Activated CD4-positive, alpha-beta T cell treated with anti-CD3 and anti-CD28 coated beads, Interleukin-2, amount 10 ng/mL, durations not matched to agents 24 days and 14 days (primary cell): Measurements from ENCODE around the gene IRF3. TPM values are rescaled to one million over a fixed set of nuclear protein-coding genes. Genes with fewer than 3 reads are reported as not detected.

Experiments used
- DNase-seq: peaks from one replicate; pipeline ENCODE4 v3.0.0; 2022
- H3K27ac Mint-ChIP-seq: one replicate; pipeline ENCODE4 v1.8.0; 2022; ENCODE audit warnings: mild to moderate bottlenecking, mixed read lengths
- H3K27me3 Mint-ChIP-seq: one replicate; pipeline ENCODE4 v1.8.0; 2022; ENCODE audit warnings: mixed read lengths
- H3K36me3 Mint-ChIP-seq: one replicate; pipeline ENCODE4 v1.8.0; 2022; ENCODE audit warnings: low read depth, mild to moderate bottlenecking, mixed read lengths
- H3K4me1 Mint-ChIP-seq: one replicate; pipeline ENCODE4 v1.8.0; 2021; ENCODE audit warnings: mixed read lengths
- H3K4me3 Mint-ChIP-seq: one replicate; pipeline ENCODE4 v1.8.0; 2022; ENCODE audit warnings: mild to moderate bottlenecking, moderate library complexity, mixed read lengths
- H3K9me3 Mint-ChIP-seq: one replicate; pipeline ENCODE4 v1.8.0; 2021; ENCODE audit warnings: mixed read lengths
- intact Hi-C: fragments of 100-400 bp; cut with micrococcal nuclease; formaldehyde crosslinking; loops from one replicate; pipeline ENCODE4 v1.15.1; 2023
- total RNA-seq: library from RNA; stranded (reverse); gene quantifications from 2 replicates; pipeline ENCODE4 v1.2.3, GENCODE V29; 2022

IRF3 gene
- total RNA-seq, 1 donor from 2014 or later, result 151 TPM

- Mint-ChIP-seq H3K4me3 (no peak overlapping the region), H3K27me3 (no peaks in the 10 kb centered on the region), H3K27ac (no peak overlapping the region), H3K36me3 (peaks cover 55% of the 10 kb centered on the region), H3K9me3 (no peaks in the 10 kb centered on the region), H3K4me1 (peaks cover 5% of the 10 kb centered on the region)
- intact Hi-C loops, result no loop called here
- no peak for DNase-seq
These were observed 9.8 kb downstream of the IRF3 start for GRCh38 chr19:49655570-49656455.

GRCh38 chr19:49654581-49654980, 11.1 kb downstream of the IRF3 start:
- Mint-ChIP-seq H3K36me3 (peaks cover 47% of the 10 kb centered on the region), H3K27ac (no peak overlapping the region), H3K27me3 (no peaks in the 10 kb centered on the region), H3K9me3 (no peaks in the 10 kb centered on the region), H3K4me3 (no peak overlapping the region), H3K4me1 (peaks cover 1% of the 10 kb centered on the region)
- no peak for DNase-seq
- intact Hi-C loops, result no loop called here

- intact Hi-C loops, result no loop called here
- Mint-ChIP-seq H3K4me3 (no peak overlapping the region), H3K36me3 (peaks cover 45% of the 10 kb centered on the region), H3K27me3 (no peaks in the 10 kb centered on the region), H3K27ac (no peak overlapping the region), H3K4me1 (peaks cover 1% of the 10 kb centered on the region), H3K9me3 (no peaks in the 10 kb centered on the region)
- DNase-seq, result no peak
These were observed 12.2 kb downstream of the IRF3 start for GRCh38 chr19:49653466-49653806.

- no peak overlapping the region for H3K4me3 Mint-ChIP-seq
- H3K4me1 Mint-ChIP-seq, result peaks cover 1% of the 10 kb centered on the region
- DNase-seq, result no peak
- H3K27ac Mint-ChIP-seq, result no peak overlapping the region
- no peaks in the 10 kb centered on the region for H3K27me3 Mint-ChIP-seq
- H3K9me3 Mint-ChIP-seq, result no peaks in the 10 kb centered on the region
- intact Hi-C loops, result no loop called here
- H3K36me3 Mint-ChIP-seq, result peaks cover 46% of the 10 kb centered on the region
These were observed 12.8 kb downstream of the IRF3 start for GRCh38 chr19:49652551-49653465.

GRCh38 chr19:49651820-49652550, 13.7 kb downstream of the IRF3 start:
- Mint-ChIP-seq H3K4me3 (no peak overlapping the region), H3K27me3 (no peaks in the 10 kb centered on the region), H3K4me1 (no peaks in the 10 kb centered on the region), H3K36me3 (peaks cover 44% of the 10 kb centered on the region), H3K27ac (no peak overlapping the region), H3K9me3 (no peaks in the 10 kb centered on the region)
- intact Hi-C loops, result no loop called here
- no peak for DNase-seq

- no peaks in the 10 kb centered on the region for H3K27me3 Mint-ChIP-seq
- no peak for DNase-seq
- intact Hi-C loops, result no loop called here
- peaks cover 44% of the 10 kb centered on the region for H3K36me3 Mint-ChIP-seq
- no peak overlapping the region for H3K4me3 Mint-ChIP-seq
- H3K9me3 Mint-ChIP-seq, result no peaks in the 10 kb centered on the region
- H3K4me1 Mint-ChIP-seq, result no peaks in the 10 kb centered on the region
- H3K27ac Mint-ChIP-seq, result no peak overlapping the region
These were observed 14.4 kb downstream of the IRF3 start for GRCh38 chr19:49651029-49651819.

- Mint-ChIP-seq H3K4me1 (peaks cover 23% of the 10 kb centered on the region), H3K27ac (no peak overlapping the region), H3K36me3 (peaks cover 29% of the 10 kb centered on the region), H3K4me3 (no peak overlapping the region), H3K27me3 (no peaks in the 10 kb centered on the region), H3K9me3 (no peaks in the 10 kb centered on the region)
- no peak for DNase-seq
- intact Hi-C loops, result no loop called here
These were observed 19.1 kb downstream of the IRF3 start for GRCh38 chr19:49646586-49646985.

GRCh38 chr19:49645995-49646394, 19.7 kb downstream of the IRF3 start:
- no peaks in the 10 kb centered on the region for H3K27me3 Mint-ChIP-seq
- H3K36me3 Mint-ChIP-seq, result peaks cover 29% of the 10 kb centered on the region
- intact Hi-C loops, result no loop called here
- no peak for DNase-seq
- H3K9me3 Mint-ChIP-seq, result no peaks in the 10 kb centered on the region
- H3K4me1 Mint-ChIP-seq, result peaks cover 25% of the 10 kb centered on the region
- H3K4me3 Mint-ChIP-seq, result no peak overlapping the region
- H3K27ac Mint-ChIP-seq, result no peak overlapping the region

- Mint-ChIP-seq H3K27ac (no peak overlapping the region), H3K36me3 (peaks cover 27% of the 10 kb centered on the region), H3K9me3 (no peaks in the 10 kb centered on the region), H3K4me3 (no peak overlapping the region), H3K27me3 (no peaks in the 10 kb centered on the region), H3K4me1 (peaks cover 29% of the 10 kb centered on the region)
- no peak for DNase-seq
- intact Hi-C loops, result no loop called here
These were observed 20.1 kb downstream of the IRF3 start for GRCh38 chr19:49645592-49645991.

- Mint-ChIP-seq H3K4me1 (peaks cover 44% of the 10 kb centered on the region), H3K27ac (peak overlapping the region; percentile 87), H3K4me3 (peak overlapping the region; percentile 97), H3K36me3 (peaks cover 19% of the 10 kb centered on the region), H3K9me3 (no peaks in the 10 kb centered on the region), H3K27me3 (no peaks in the 10 kb centered on the region)
- DNase-seq, result peak; percentile 68
- intact Hi-C loops, result loop anchor here (2.0 to 5.0 kb wide), 2 partner anchors 191 to 207 kb away; partner anchors contain the start of genes ALDH16A1, PIH1D1 and PTOV1
These were observed 22.2 kb downstream of the IRF3 start for GRCh38 chr19:49643466-49643865.

GRCh38 chr19:49642492-49643035, 23.1 kb downstream of the IRF3 start:
- Mint-ChIP-seq H3K9me3 (no peaks in the 10 kb centered on the region), H3K27me3 (no peaks in the 10 kb centered on the region), H3K27ac (peak overlapping the region; percentile 92), H3K4me3 (peak overlapping the region; percentile 97), H3K4me1 (peaks cover 51% of the 10 kb centered on the region), H3K36me3 (peaks cover 16% of the 10 kb centered on the region)
- intact Hi-C loops, result loop anchor here (1.0 to 5.0 kb wide), 3 partner anchors 23 to 208 kb away; partner anchors contain the start of genes ALDH16A1, BCL2L12, IRF3 and PIH1D1
- no peak for DNase-seq

- intact Hi-C loops, result loop anchor here (1.0 to 5.0 kb wide), 6 partner anchors 23 to 235 kb away; partner anchors contain the start of genes AKT1S1, ALDH16A1, AP2A1 and BCL2L12
- H3K27me3 Mint-ChIP-seq, result no peaks in the 10 kb centered on the region
- peaks cover 13% of the 10 kb centered on the region for H3K36me3 Mint-ChIP-seq
- H3K4me3 Mint-ChIP-seq, result peak within 1 kb of the TSS; percentile 97
- peak within 1 kb of the TSS; percentile 100 for H3K27ac Mint-ChIP-seq
- peak; percentile 100 for DNase-seq
- no peaks in the 10 kb centered on the region for H3K9me3 Mint-ChIP-seq
- peaks cover 52% of the 10 kb centered on the region for H3K4me1 Mint-ChIP-seq
These were observed 23.8 kb downstream of the IRF3 start, which contains the start of gene SCAF1 for GRCh38 chr19:49641688-49642491. SCAF1 (plus strand) TSS chr19:49642209; CDS start chr19:49645027, 2,818 bp downstream.
